Measurements from ENCODE around the gene LINGO3. TPM values are rescaled to one million over a fixed set of nuclear protein-coding genes. Genes with fewer than 3 reads are reported as not detected.

LINGO3 gene
- total and polyA plus RNA-seq, 2 of the 8 experiments (the other 6 are each of a cell fraction or from before 2014, with no cell fraction given) = 0.59 TPM; not detected in 1

DNA sequence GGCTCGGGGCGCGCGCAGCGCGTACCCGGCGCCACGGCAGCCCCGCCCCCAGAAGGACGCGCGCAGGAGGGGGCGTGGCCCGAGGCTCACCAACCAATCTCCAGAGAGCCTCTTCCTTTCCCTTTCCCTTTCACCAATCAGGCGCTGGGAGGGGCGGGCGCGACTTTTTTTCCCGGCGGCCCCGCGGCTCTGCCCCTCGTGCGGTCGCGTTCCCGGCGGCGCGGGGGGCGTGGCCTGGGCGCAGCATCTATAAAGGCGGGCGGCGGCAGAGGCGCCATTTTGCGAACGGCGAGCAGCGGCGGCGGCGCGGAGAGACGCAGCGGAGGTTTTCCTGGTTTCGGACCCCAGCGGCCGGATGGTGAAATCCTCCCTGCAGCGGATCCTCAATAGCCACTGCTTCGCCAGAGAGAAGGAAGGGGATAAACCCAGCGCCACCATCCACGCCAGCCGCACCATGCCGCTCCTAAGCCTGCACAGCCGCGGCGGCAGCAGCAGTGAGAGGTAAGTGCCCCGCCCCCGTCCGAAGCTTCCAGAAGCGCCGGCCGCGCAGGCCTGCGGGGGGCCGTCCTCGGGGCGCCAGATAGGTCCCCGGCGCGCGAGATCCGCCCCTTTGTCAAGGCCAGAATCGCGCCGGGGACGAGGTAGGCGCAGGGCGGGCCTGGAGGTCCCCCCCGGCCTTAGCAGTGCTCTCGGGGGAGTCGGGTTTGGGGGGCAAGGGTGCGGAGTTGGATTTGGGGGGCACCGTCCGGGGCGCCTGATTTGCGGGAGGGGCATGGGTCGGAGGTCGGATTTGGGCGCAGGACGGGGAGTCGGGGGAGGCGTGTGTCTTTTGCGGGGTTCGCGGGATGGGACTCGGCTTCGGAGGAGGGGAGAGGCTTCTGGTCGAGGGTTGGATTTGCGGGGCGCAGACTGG, 38.5 kb downstream of the LINGO3 start (continued):
- TF ChIP-seq ATF2 (IDR thresholded peaks at IDR 0.05; ENCODE audit: low read length) (no peak), RNF2 (IDR thresholded peaks at IDR 0.05; ENCODE audit: borderline replicate concordance, low read depth, low read length, missing control alignments, poor library complexity, severe bottlenecking) (no peak), SIX5 (IDR thresholded peaks at IDR 0.05; ENCODE audit: low read depth, low read length) (no peak), NANOG (IDR thresholded peaks at IDR 0.05; ENCODE audit: insufficient read depth, low read depth, low read length, poor library complexity, severe bottlenecking) (no peak), CREB1 (IDR thresholded peaks at IDR 0.05) (peak; percentile 82)
